Stimulated activated CD4-positive, alpha-beta T cell treated with anti-CD3 and anti-CD28 coated beads, Interleukin-2, amount 100 ng/mL, for 4 hours (primary cell): ENCODE data around the gene FMR1NB.

Experiments
- DNase-seq: peaks from one replicate; pipeline ENCODE4 v3.0.0-alpha.2; 2020; ENCODE audit warnings: low read depth

FMR1NB gene

DNA sequence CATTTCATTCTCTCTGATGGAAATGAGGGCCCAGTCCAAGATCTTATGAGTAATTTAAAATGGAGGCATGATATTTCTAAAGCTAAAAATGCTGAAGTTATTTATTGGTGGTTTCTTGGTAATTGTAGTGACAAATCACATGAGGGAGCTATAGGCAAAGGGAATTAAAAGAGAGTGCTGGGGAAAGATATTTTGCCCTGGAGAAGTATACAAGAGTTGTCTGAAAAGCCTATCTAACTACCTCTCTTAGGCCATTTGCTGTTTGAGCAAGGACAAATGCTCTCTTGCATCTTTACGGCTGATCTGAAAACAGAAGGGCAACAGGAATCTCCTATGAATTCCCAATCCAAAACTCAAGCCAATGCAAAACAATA is 89.4 kb downstream of the FMR1NB start:
- DNase-seq = no peak
